Activated naive CD8-positive, alpha-beta T cell treated with anti-CD3 and anti-CD28 coated beads, Interleukin-2, amount 10 ng/mL, durations not matched to agents 7 days and 5 days (primary cell): ENCODE measurements around the gene GNAI3. TPM values are rescaled to one million over a fixed set of nuclear protein-coding genes. Genes with fewer than 3 reads are reported as not detected.
A peak's percentile ranks its signal among the peaks of the same experiment; 100 is the strongest.

Source experiments
- ATAC-seq: fragments of 150-1000 bp; cut with Tn5 transposase; one replicate; pipeline ENCODE4 v1.10.0; 2021; ENCODE audit warnings: low read depth, moderate library complexity
- POLR2A ChIA-PET: fragments of 350-600 bp; sonication (Branson Sonifier 250); formaldehyde crosslinking; loops from one replicate; lab custom pipeline; 2021; ENCODE audit warnings: antibody characterized with exemption; lab: Charles Lee
- DNase-seq: peaks from one replicate; pipeline ENCODE4 v3.0.0; 2021
- H3K27ac Mint-ChIP-seq: one replicate; pipeline ENCODE4 v1.8.0; 2022; ENCODE audit warnings: mild to moderate bottlenecking, mixed read lengths
- H3K27me3 Mint-ChIP-seq: one replicate; pipeline ENCODE4 v1.8.0; 2022; ENCODE audit warnings: mild to moderate bottlenecking, moderate library complexity, mixed read lengths
- H3K36me3 Mint-ChIP-seq: one replicate; pipeline ENCODE4 v1.8.0; 2021; ENCODE audit warnings: mild to moderate bottlenecking, mixed read lengths
- H3K4me1 Mint-ChIP-seq: one replicate; pipeline ENCODE4 v1.8.0; 2021; ENCODE audit warnings: mixed read lengths
- H3K4me3 Mint-ChIP-seq: one replicate; pipeline ENCODE4 v1.8.0; 2022; ENCODE audit warnings: mild to moderate bottlenecking, moderate library complexity, mixed read lengths
- H3K9me3 Mint-ChIP-seq: one replicate; pipeline ENCODE4 v1.8.0; 2021; ENCODE audit warnings: mixed read lengths
- total RNA-seq, 2 experiments: library from RNA; stranded (reverse); gene quantifications; one replicate each; pipeline ENCODE4 v1.2.3, GENCODE V29; 2021

Gene GNAI3
- total RNA-seq, 2 experiments from 2014 or later: 8.0 to 8.2 TPM

- POLR2A ChIA-PET: interaction anchor here (1.0 to 2.8 kb wide), 6 partner anchors 10 to 26 kb away, joined by 3 to 16 read pairs (median 6); partner anchors contain the start of gene ATXN7L2
- Mint-ChIP-seq H3K27me3 (peaks cover 22% of the 10 kb centered on the region), H3K27ac (peak within 1 kb of the TSS; percentile 64), H3K4me3 (peak within 1 kb of the TSS; percentile 91), H3K4me1 (peaks cover 45% of the 10 kb centered on the region), H3K9me3 (no peaks in the 10 kb centered on the region), H3K36me3 (peaks cover 9% of the 10 kb centered on the region)
- ATAC-seq (peak; percentile 50), DNase-seq (peak; percentile 79)
Measured at GRCh38 chr1:109509176-109510134, 39.0 kb upstream of the GNAI3 start, which contains the start of gene AMIGO1. AMIGO1 (minus strand) TSS chr1:109509727; CDS start chr1:109508912, 815 bp downstream.

GRCh38 chr1:109513110-109513710, 35.2 kb upstream of the GNAI3 start:
- ATAC-seq: no peak
- no peak overlapping the region for H3K27ac Mint-ChIP-seq
- POLR2A ChIA-PET: interaction anchor here (0.7 to 1.3 kb wide), 3 partner anchors 17 to 327 kb away, joined by 3 to 5 read pairs (median 4); partner anchors contain the start of gene CYB561D1
- H3K4me3 Mint-ChIP-seq: no peak overlapping the region
- peaks cover 22% of the 10 kb centered on the region for H3K27me3 Mint-ChIP-seq
- DNase-seq: no peak
- no peaks in the 10 kb centered on the region for H3K36me3 Mint-ChIP-seq
- H3K4me1 Mint-ChIP-seq: peaks cover 28% of the 10 kb centered on the region
- no peaks in the 10 kb centered on the region for H3K9me3 Mint-ChIP-seq

- Mint-ChIP-seq H3K27me3 (peaks cover 17% of the 10 kb centered on the region), H3K27ac (no peak overlapping the region), H3K4me3 (no peak overlapping the region), H3K9me3 (no peaks in the 10 kb centered on the region), H3K4me1 (peaks cover 18% of the 10 kb centered on the region), H3K36me3 (no peaks in the 10 kb centered on the region)
- POLR2A ChIA-PET: interaction anchor here (0.7 kb wide), 1 partner anchor 9 kb away, joined by 4 read pairs; no protein-coding TSS in a partner anchor
- ATAC-seq (no peak), DNase-seq (no peak)
Measured at GRCh38 chr1:109514846-109515245, 33.6 kb upstream of the GNAI3 start.

GRCh38 chr1:109516872-109517271, 31.5 kb upstream of the GNAI3 start:
- Mint-ChIP-seq H3K27ac (no peak overlapping the region), H3K4me3 (no peak overlapping the region), H3K36me3 (no peaks in the 10 kb centered on the region), H3K4me1 (peaks cover 3% of the 10 kb centered on the region), H3K27me3 (peaks cover 7% of the 10 kb centered on the region), H3K9me3 (no peaks in the 10 kb centered on the region)
- ATAC-seq: no peak
- no peak for DNase-seq
- POLR2A ChIA-PET: interaction anchor here (1.7 kb wide), 1 partner anchor 23 kb away, joined by 3 read pairs; the partner anchor contains the start of gene CYB561D1

GRCh38 chr1:109517337-109517736, 31.1 kb upstream of the GNAI3 start:
- Mint-ChIP-seq H3K4me1 (peaks cover 3% of the 10 kb centered on the region), H3K9me3 (no peaks in the 10 kb centered on the region), H3K27ac (no peak overlapping the region), H3K4me3 (no peak overlapping the region), H3K36me3 (no peaks in the 10 kb centered on the region), H3K27me3 (peaks cover 5% of the 10 kb centered on the region)
- POLR2A ChIA-PET: no interaction called here
- ATAC-seq: no peak
- no peak for DNase-seq

- Mint-ChIP-seq H3K9me3 (no peaks in the 10 kb centered on the region), H3K4me3 (no peak overlapping the region), H3K4me1 (peaks cover 2% of the 10 kb centered on the region), H3K27ac (no peak overlapping the region), H3K27me3 (peaks cover 7% of the 10 kb centered on the region), H3K36me3 (no peaks in the 10 kb centered on the region)
- DNase-seq (no peak), ATAC-seq (no peak)
- POLR2A ChIA-PET: interaction anchor here (0.5 to 1.1 kb wide), 2 partner anchors 12 to 947 kb away, joined by 4 to 7 read pairs; partner anchors contain the start of gene AMIGO1
Measured at GRCh38 chr1:109521002-109521951, 27.1 kb upstream of the GNAI3 start.

- no peak overlapping the region for H3K27ac Mint-ChIP-seq
- H3K4me1 Mint-ChIP-seq: peaks cover 2% of the 10 kb centered on the region
Measured at GRCh38 chr1:109522026-109522425, 26.4 kb upstream of the GNAI3 start.

GRCh38 chr1:109523706-109524105, 24.7 kb upstream of the GNAI3 start:
- POLR2A ChIA-PET: interaction anchor here (0.6 to 1.9 kb wide), 3 partner anchors 8 to 21 kb away, joined by 3 to 8 read pairs (median 4); no protein-coding TSS in a partner anchor
- Mint-ChIP-seq H3K27ac (peak overlapping the region; percentile 61), H3K36me3 (no peaks in the 10 kb centered on the region), H3K4me1 (peaks cover 4% of the 10 kb centered on the region), H3K4me3 (no peak overlapping the region), H3K27me3 (peaks cover 9% of the 10 kb centered on the region), H3K9me3 (no peaks in the 10 kb centered on the region)
- DNase-seq (no peak), ATAC-seq (no peak)

More at GRCh38 chr1:109522026-109522425, 26.4 kb upstream of the GNAI3 start:
- DNase-seq (no peak), ATAC-seq (no peak)
- H3K36me3 Mint-ChIP-seq: no peaks in the 10 kb centered on the region
- no peak overlapping the region for H3K4me3 Mint-ChIP-seq
- POLR2A ChIA-PET: interaction anchor here (0.5 kb wide), 1 partner anchor 947 kb away, joined by 4 read pairs; no protein-coding TSS in a partner anchor
- H3K9me3 Mint-ChIP-seq: no peaks in the 10 kb centered on the region
- peaks cover 9% of the 10 kb centered on the region for H3K27me3 Mint-ChIP-seq

GRCh38 chr1:109527098-109527811, 21.2 kb upstream of the GNAI3 start:
- no peaks in the 10 kb centered on the region for H3K9me3 Mint-ChIP-seq
- no peak overlapping the region for H3K27ac Mint-ChIP-seq
- no peak overlapping the region for H3K4me3 Mint-ChIP-seq
- ATAC-seq (no peak), DNase-seq (no peak)
- H3K27me3 Mint-ChIP-seq: peaks cover 7% of the 10 kb centered on the region
- no peaks in the 10 kb centered on the region for H3K36me3 Mint-ChIP-seq
- POLR2A ChIA-PET: interaction anchor here (1.6 to 9.6 kb wide), 2 partner anchors 18 to 31 kb away, joined by 4 to 212 read pairs; partner anchors contain the start of genes AMIGO1 and CYB561D1
- H3K4me1 Mint-ChIP-seq: peaks cover 26% of the 10 kb centered on the region

- Mint-ChIP-seq H3K27ac (no peak overlapping the region), H3K9me3 (no peaks in the 10 kb centered on the region), H3K27me3 (peaks cover 7% of the 10 kb centered on the region), H3K4me3 (no peak overlapping the region), H3K36me3 (no peaks in the 10 kb centered on the region), H3K4me1 (peaks cover 32% of the 10 kb centered on the region)
- no peak for DNase-seq
- POLR2A ChIA-PET: interaction anchor here (0.6 to 9.6 kb wide), 4 partner anchors 14 to 102 kb away, joined by 3 to 212 read pairs (median 7); partner anchors contain the start of genes AMIGO1, CYB561D1 and PSMA5
- ATAC-seq: no peak
Measured at GRCh38 chr1:109527846-109528695, 20.3 kb upstream of the GNAI3 start.

GRCh38 chr1:109528712-109529111, 19.7 kb upstream of the GNAI3 start:
- Mint-ChIP-seq H3K4me1 (peaks cover 31% of the 10 kb centered on the region), H3K36me3 (no peaks in the 10 kb centered on the region), H3K27me3 (peaks cover 7% of the 10 kb centered on the region), H3K4me3 (no peak overlapping the region), H3K27ac (peak overlapping the region; percentile 28), H3K9me3 (no peaks in the 10 kb centered on the region)
- no peak for DNase-seq
- ATAC-seq: no peak
- POLR2A ChIA-PET: interaction anchor here (0.6 to 9.6 kb wide), 4 partner anchors 15 to 103 kb away, joined by 3 to 212 read pairs (median 7); partner anchors contain the start of genes AMIGO1, CYB561D1 and PSMA5
